Right lobe of liver (tissue), 6 donors: ENCODE measurements around the gene RNF150. TPM values are rescaled to one million over a fixed set of nuclear protein-coding genes. Genes with fewer than 3 reads are reported as not detected.

Experiments used
- ATAC-seq, 4 donors: fragments of 200-7000 bp; cut with Tn5 transposase; one replicate each; pipeline ENCODE4 v1.9.1; 2020; ENCODE audit warnings: mild to moderate bottlenecking in 4 of 4, moderate library complexity in 4 of 4
- DNase-seq, 3 donors: peaks; one replicate each; pipeline ENCODE4 v3.0.0-alpha.2; 2020
- H3K27ac ChIP-seq, 3 donors: fragments of 200-600 bp; one replicate each; pipeline ENCODE4 v1.8.0; 2022
- H3K27me3 ChIP-seq, 2 donors: fragments of 200-600 bp; one replicate each; pipeline ENCODE4 v1.8.0; 2022
- H3K36me3 ChIP-seq, 4 donors: fragments of 200-600 bp; sonication (generic) in 1 of 4; one replicate each; pipeline versions ENCODE4 v1.5.1 to v1.8.0; 2017 to 2022; ENCODE audit warnings: control low read depth in 1 of 4
- H3K4me1 ChIP-seq, 4 donors: fragments of 200-600 bp; sonication (generic) in 1 of 4; one replicate each; pipeline versions ENCODE4 v1.5.1 to v1.8.0; 2017 to 2022; ENCODE audit warnings: control low read depth in 1 of 4
- H3K4me3 ChIP-seq, 3 donors: fragments of 200-600 bp; one replicate each; pipeline ENCODE4 v1.8.0; 2022
- H3K9me3 ChIP-seq, 4 donors: fragments of 200-600 bp; sonication (generic) in 1 of 4; one replicate each; pipeline versions ENCODE4 v1.5.1 to v1.8.0; 2017 to 2022; ENCODE audit warnings: control low read depth in 1 of 4
- POLR2A ChIP-seq: fragments of 450-650 bp; IDR thresholded peaks from one replicate; pipeline ENCODE4 v1.6.1; 2017; ENCODE audit warnings: antibody characterized with exemption, mild to moderate bottlenecking
- WGBS: methylation state at CpG from one replicate; pipeline ENCODE4 v1.1.6; 2018; ENCODE audit warnings: low coverage, low lambda C conversion rate; ENCODE audit not compliant: insufficient coverage; ENCODE audit errors: missing lambda C conversion rate; 5-methylcytosine and 5-hydroxymethylcytosine counted together
- intact Hi-C, 2 donors: fragments of 100-400 bp; cut with DNase I; formaldehyde crosslinking; loops; one replicate each; pipeline versions ENCODE4 v1.11.2 to v1.14.1; 2022
- total RNA-seq, 6 experiments: library from RNA; depleted of rRNA in 2 of 6; stranded (reverse); fragments of >200 nt in 2 of 6; fragmentation: NEBNext Ultra II Directional in 3 of 6; extraction: Animal tissue kit (Norgen Biotek cat#: 25700) in 3 of 6; gene quantifications; one replicate each; pipeline versions ENCODE4 v1.1.0 to v1.2.4, GENCODE V29; 2016 to 2023
- TF ChIP-seq, protein P1 (sequence below), 4 donors: fragments of 200-600 bp in 3 of 4; fragments of 450-650 bp in 1 of 4; IDR thresholded peaks; one replicate each; pipeline versions ENCODE4 v1.5.1 to v1.8.0; 2016 to 2022; ENCODE audit warnings: antibody characterized with exemption in 4 of 4, mild to moderate bottlenecking in 2 of 4
- donor health status: DM: no; HTN: yes; CAD: no.
- donor health status: DM: no; HTN: no; CAD: no.
- donor health status: DM: no; HTN: no; CAD: no.
- donor health status: DM: no; HTN: yes; CAD: no.
- donor health status: DM: no; HTN: yes; CAD: no.

Gene RNF150
- total RNA-seq, 6 experiments from 2014 or later = 1.2 to 1.8 (median 1.5) TPM

DNA sequence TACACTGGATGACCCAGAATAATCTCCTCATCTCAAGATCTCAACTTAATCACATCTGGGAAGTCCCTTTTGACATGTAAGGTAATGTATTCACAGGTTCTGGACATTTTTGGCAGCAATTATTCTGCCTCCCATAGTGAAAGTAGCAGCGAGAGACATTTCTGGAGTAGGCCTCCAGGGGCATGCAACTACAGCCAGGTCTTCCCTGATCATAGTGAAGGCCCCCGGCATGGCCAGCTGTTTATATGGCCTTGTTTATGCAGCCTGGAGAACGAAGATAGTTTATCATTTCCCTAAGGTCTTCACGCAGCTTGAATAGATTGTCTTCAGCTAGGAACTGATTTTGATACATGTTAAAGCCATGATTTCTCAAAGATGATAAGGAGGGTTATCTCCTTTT is 139.9 kb downstream of the RNF150 start:
- 81% methylated on average over 4 of the region's 4 CpGs for WGBS
- Histone ChIP-seq H3K9me3 (no peaks in the 10 kb centered on the region), H3K4me1 (peaks cover 0 to 12% (median 4%) of the 10 kb centered on the region in 4 donors), H3K27ac (no peak overlapping the region), H3K27me3 (no peaks in the 10 kb centered on the region), H3K36me3 (no peaks in the 10 kb centered on the region), H3K4me3 (no peak overlapping the region)
- ATAC-seq (no peak), DNase-seq (no peak)
- intact Hi-C loops = no loop called here
- no peak for TF ChIP-seq POLR2A
- TF ChIP-seq, protein P1, sequence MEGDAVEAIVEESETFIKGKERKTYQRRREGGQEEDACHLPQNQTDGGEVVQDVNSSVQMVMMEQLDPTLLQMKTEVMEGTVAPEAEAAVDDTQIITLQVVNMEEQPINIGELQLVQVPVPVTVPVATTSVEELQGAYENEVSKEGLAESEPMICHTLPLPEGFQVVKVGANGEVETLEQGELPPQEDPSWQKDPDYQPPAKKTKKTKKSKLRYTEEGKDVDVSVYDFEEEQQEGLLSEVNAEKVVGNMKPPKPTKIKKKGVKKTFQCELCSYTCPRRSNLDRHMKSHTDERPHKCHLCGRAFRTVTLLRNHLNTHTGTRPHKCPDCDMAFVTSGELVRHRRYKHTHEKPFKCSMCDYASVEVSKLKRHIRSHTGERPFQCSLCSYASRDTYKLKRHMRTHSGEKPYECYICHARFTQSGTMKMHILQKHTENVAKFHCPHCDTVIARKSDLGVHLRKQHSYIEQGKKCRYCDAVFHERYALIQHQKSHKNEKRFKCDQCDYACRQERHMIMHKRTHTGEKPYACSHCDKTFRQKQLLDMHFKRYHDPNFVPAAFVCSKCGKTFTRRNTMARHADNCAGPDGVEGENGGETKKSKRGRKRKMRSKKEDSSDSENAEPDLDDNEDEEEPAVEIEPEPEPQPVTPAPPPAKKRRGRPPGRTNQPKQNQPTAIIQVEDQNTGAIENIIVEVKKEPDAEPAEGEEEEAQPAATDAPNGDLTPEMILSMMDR (IDR thresholded peaks at IDR 0.05) = no peak

GRCh38 chr4:140989944-140990343 is 143.3 kb downstream of the RNF150 start:
- H3K4me3 ChIP-seq = no peak overlapping the region
- H3K4me1 ChIP-seq = peaks cover 0 to 12% (median 1%) of the 10 kb centered on the region in 4 donors
- no peaks in the 10 kb centered on the region for H3K9me3 ChIP-seq
- no peak overlapping the region for H3K27ac ChIP-seq
- intact Hi-C loops = no loop called here
- H3K36me3 ChIP-seq = no peaks in the 10 kb centered on the region
- no peak for DNase-seq
- 74% methylated on average over 3 of the region's 3 CpGs for WGBS
- H3K27me3 ChIP-seq = no peaks in the 10 kb centered on the region
- no peak for TF ChIP-seq POLR2A
- TF ChIP-seq, protein P1 (IDR thresholded peaks at IDR 0.05) = no peak
- no peak for ATAC-seq

DNA sequence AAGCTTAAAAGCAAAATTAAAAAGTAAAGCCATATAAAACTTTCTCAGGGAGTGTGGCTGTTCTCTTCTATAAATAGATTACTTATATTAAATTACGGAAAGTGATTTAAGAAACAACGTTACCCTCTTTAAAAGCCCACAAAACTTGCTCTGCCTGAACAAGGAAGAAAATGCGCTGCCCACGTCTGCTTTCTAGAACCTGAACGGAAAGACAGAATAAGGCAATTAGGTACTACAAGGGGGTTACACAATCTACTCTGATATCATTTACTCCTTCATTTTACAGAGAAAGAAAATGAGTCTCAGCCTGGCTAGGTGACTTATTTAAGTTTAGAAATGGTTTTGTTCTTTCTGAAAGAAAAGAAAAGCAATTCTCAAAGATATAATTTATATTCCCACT is 147.2 kb downstream of the RNF150 start:
- Histone ChIP-seq H3K9me3 (no peaks in the 10 kb centered on the region), H3K4me3 (no peak overlapping the region), H3K36me3 (no peaks in the 10 kb centered on the region), H3K27me3 (no peaks in the 10 kb centered on the region), H3K27ac (no peak overlapping the region), H3K4me1 (no peaks in the 10 kb centered on the region)
- WGBS = 67% methylated on average over 5 of the region's 5 CpGs
- TF ChIP-seq POLR2A = no peak
- TF ChIP-seq, protein P1 (IDR thresholded peaks at IDR 0.05) = no peak
- DNase-seq = no peak
- intact Hi-C loops = no loop called here
- ATAC-seq = no peak

DNA sequence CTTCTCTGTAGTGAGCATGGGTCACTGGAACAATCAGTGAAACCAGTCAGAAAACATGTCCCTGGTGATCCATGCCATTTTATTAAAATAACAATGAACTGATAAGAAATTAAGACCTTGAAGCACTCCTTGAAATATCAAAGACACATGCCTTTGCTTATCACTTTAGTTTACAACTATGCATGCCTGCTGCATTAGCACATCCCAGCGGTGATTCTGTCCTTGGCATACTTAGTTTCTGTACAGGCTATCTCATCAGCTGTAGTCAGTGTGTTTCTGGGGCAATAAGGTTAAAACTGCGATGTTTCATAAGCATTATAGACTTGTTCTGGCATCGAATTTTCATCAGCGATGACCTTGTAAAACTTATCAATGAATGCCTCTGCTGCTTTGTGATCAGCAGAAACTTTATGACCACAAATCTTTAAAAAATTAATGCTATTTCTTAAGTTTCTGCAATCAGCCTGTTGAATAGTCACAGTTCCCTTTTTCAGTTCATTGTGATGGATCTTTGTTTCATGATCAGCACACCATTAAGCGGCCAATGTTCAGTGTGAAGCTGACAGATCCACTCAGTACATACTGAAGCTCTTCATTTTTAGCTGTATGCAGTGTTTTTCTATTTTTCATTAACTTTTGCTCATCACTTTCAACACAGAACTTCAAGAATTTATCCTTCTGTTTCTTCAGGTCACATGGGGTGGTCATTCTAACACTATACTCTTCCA is 150.5 kb downstream of the RNF150 start:
- no peak overlapping the region for H3K27ac ChIP-seq
- no peaks in the 10 kb centered on the region for H3K9me3 ChIP-seq
- no peaks in the 10 kb centered on the region for H3K4me1 ChIP-seq
- intact Hi-C loops = no loop called here
- no peak for TF ChIP-seq POLR2A
- TF ChIP-seq, protein P1 (IDR thresholded peaks at IDR 0.05) = no peak
- WGBS = 79% methylated on average over 5 of the region's 5 CpGs
- H3K4me3 ChIP-seq = no peak overlapping the region
- no peaks in the 10 kb centered on the region for H3K27me3 ChIP-seq
- DNase-seq (no peak), ATAC-seq (no peak)
- no peaks in the 10 kb centered on the region for H3K36me3 ChIP-seq
